B cell (primary cell): ENCODE measurements around the gene SLC4A4. TPM values are rescaled to one million over a fixed set of nuclear protein-coding genes. Genes with fewer than 3 reads are reported as not detected.

Source experiments
- ATAC-seq: fragments of 200-7000 bp; cut with Tn5 transposase; one replicate; pipeline ENCODE4 v1.10.0; 2021; ENCODE audit warnings: low read depth, mild to moderate bottlenecking, moderate number of reproducible peaks, moderate library complexity
- CTCF ChIA-PET: fragments of 350-600 bp; sonication (Branson Sonifier 250); formaldehyde crosslinking; loops from one replicate; lab custom pipeline; 2021; ENCODE audit warnings: antibody characterized with exemption, inconsistent platforms; lab: Charles Lee
- POLR2A ChIA-PET: fragments of 350-600 bp; sonication (Branson Sonifier 250); formaldehyde crosslinking; loops from one replicate; lab custom pipeline; 2021; ENCODE audit warnings: antibody characterized with exemption; lab: Charles Lee
- DNase-seq: peaks from one replicate; pipeline ENCODE4 v3.0.0; 2013
- H2AFZ ChIP-seq: 2 replicates; pipeline ENCODE4 v1.6.1; 2012; ENCODE audit warnings: mild to moderate bottlenecking, low read depth, low read length; ENCODE audit not compliant: insufficient read depth, poor library complexity, severe bottlenecking
- H3K27ac ChIP-seq, 2 donors: 1 replicate in 1 of 2; 2 replicates in 1 of 2; pipeline ENCODE4 v1.5.1; 2012 to 2013; ENCODE audit warnings: low read length in 2 of 2, mild to moderate bottlenecking in 2 of 2, moderate library complexity in 1 of 2
- H3K27me3 ChIP-seq, 4 experiments: fragments of 200-600 bp in 1 of 4; sonication (generic) in 1 of 4; replicated peaks in 1 of 4; 1 replicate in 2 of 4; 2 replicates in 2 of 4; pipeline versions ENCODE4 v1.6.1 to v1.7.0; 2013 to 2016; ENCODE audit warnings: low read length in 3 of 4, mild to moderate bottlenecking in 2 of 4, mixed read lengths in 1 of 4, moderate library complexity in 1 of 4; ENCODE audit not compliant: insufficient read depth in 4 of 4, control insufficient read depth in 3 of 4; ENCODE audit errors: control extremely low read depth in 1 of 4
- H3K36me3 ChIP-seq, 2 experiments: replicated peaks in 1 of 2; 1 replicate in 1 of 2; 2 replicates in 1 of 2; pipeline versions ENCODE4 v1.6.1 to v1.7.1; 2013; ENCODE audit warnings: low read length in 1 of 2; ENCODE audit not compliant: insufficient read depth in 2 of 2, control insufficient read depth in 1 of 2; ENCODE audit errors: control extremely low read depth in 1 of 2, extremely low read depth in 1 of 2
- H3K4me1 ChIP-seq, 2 donors: fragments of 200-600 bp in 1 of 2; sonication (generic) in 1 of 2; 1 replicate in 1 of 2; 2 replicates in 1 of 2; pipeline versions ENCODE4 v1.5.1 to v1.6.1; 2013 to 2017; ENCODE audit warnings: low read length in 2 of 2; ENCODE audit not compliant: control insufficient read depth in 2 of 2, insufficient read depth in 2 of 2
- H3K4me2 ChIP-seq: replicated peaks from 2 replicates; pipeline ENCODE3; 2012; ENCODE audit warnings: mild to moderate bottlenecking, low read depth, low read length; ENCODE audit not compliant: poor library complexity, severe bottlenecking
- H3K4me3 ChIP-seq, 5 experiments: fragments of 200-600 bp in 1 of 5; sonication (generic) in 1 of 5; 1 replicate in 3 of 5; 2 replicates in 2 of 5; pipeline versions ENCODE4 v1.5.1 to v1.7.0; 2011 to 2016; ENCODE audit warnings: low read length in 4 of 5, mild to moderate bottlenecking in 4 of 5, low read depth in 2 of 5, control low read depth in 1 of 5, moderate library complexity in 1 of 5; ENCODE audit not compliant: insufficient read depth in 1 of 5; ENCODE audit errors: control extremely low read depth in 1 of 5, extremely low read depth in 1 of 5
- H3K79me2 ChIP-seq: fragments of 200-600 bp; sonication (generic); one replicate; pipeline ENCODE4 v1.6.0; 2016; ENCODE audit warnings: low read length; ENCODE audit not compliant: control insufficient read depth, insufficient read depth
- H3K9ac ChIP-seq: fragments of 200-600 bp; sonication (generic); 2 replicates; pipeline ENCODE4 v1.6.1; 2017; ENCODE audit warnings: mild to moderate bottlenecking, low read length, moderate library complexity
- H3K9me3 ChIP-seq, 3 donors: one replicate each; pipeline versions ENCODE4 v1.6.1 to v1.7.1; 2013; ENCODE audit warnings: low read length in 2 of 3; ENCODE audit not compliant: control insufficient read depth in 2 of 3, insufficient read depth in 1 of 3; ENCODE audit errors: control extremely low read depth in 1 of 3
- H4K20me1 ChIP-seq: 2 replicates; pipeline ENCODE4 v1.6.0; 2012; ENCODE audit warnings: mild to moderate bottlenecking, low read length; ENCODE audit not compliant: insufficient read depth, control insufficient read depth, poor library complexity, severe bottlenecking
- H3K27ac Mint-ChIP-seq: one replicate; pipeline ENCODE4 v1.8.0; 2021; ENCODE audit warnings: mixed read lengths
- H3K27me3 Mint-ChIP-seq: one replicate; pipeline ENCODE4 v1.8.0; 2021; ENCODE audit warnings: mixed read lengths
- H3K4me1 Mint-ChIP-seq: one replicate; pipeline ENCODE4 v1.8.0; 2021; ENCODE audit warnings: mixed read lengths
- H3K4me3 Mint-ChIP-seq: one replicate; pipeline ENCODE4 v1.8.0; 2021; ENCODE audit warnings: mixed read lengths
- H3K9me3 Mint-ChIP-seq: one replicate; pipeline ENCODE4 v1.8.0; 2022; ENCODE audit warnings: mixed read lengths; ENCODE audit not compliant: insufficient read depth
- CTCF ChIP-seq: fragments of 200-600 bp; IDR thresholded peaks from one replicate; pipeline ENCODE4 v1.8.0; 2022; ENCODE audit warnings: antibody characterized with exemption, mild to moderate bottlenecking
- EZH2 ChIP-seq: IDR thresholded peaks from 2 replicates; pipeline ENCODE4 v1.6.1; 2012; ENCODE audit warnings: borderline replicate concordance, low read depth, mild to moderate bottlenecking, moderate library complexity, low read length; ENCODE audit not compliant: insufficient read depth, poor library complexity, severe bottlenecking
- WGBS: methylation state at CpG from one replicate; pipeline ENCODE4 v1.1.5; 2013; ENCODE audit warnings: missing lambda C conversion rate; ENCODE audit not compliant: insufficient coverage; 5-methylcytosine and 5-hydroxymethylcytosine counted together
- intact Hi-C: fragments of 100-400 bp; cut with micrococcal nuclease; formaldehyde crosslinking; loops from one replicate; pipeline ENCODE4 v1.10.0; 2022
- polyA plus RNA-seq: library from polyadenylated mRNA; depleted of rRNA; stranded (reverse); fragments of >200 nt; gene quantifications from 2 replicates; pipeline ENCODE4 v1.2.3, GENCODE V29; 2012
- total RNA-seq, 2 donors: library from RNA; stranded (reverse); fragments of 120-200 nt in 1 of 2; gene quantifications; 1 replicate in 1 of 2; 2 replicates in 1 of 2; pipeline versions ENCODE4 v1.2.3 to v1.2.4, GENCODE V29; 2013 to 2022

SLC4A4 gene
- total and polyA plus RNA-seq, 2 donors (not counting 1 experiment from before 2014, with no cell fraction given): not detected

- H2AFZ ChIP-seq: no peak overlapping the region
- Mint-ChIP-seq H3K27me3 (no peaks in the 10 kb centered on the region), H3K9me3 (no peaks in the 10 kb centered on the region), H3K4me3 (no peak overlapping the region), H3K27ac (no peak overlapping the region), H3K4me1 (no peaks in the 10 kb centered on the region)
- intact Hi-C loops: no loop called here
- no peaks in the 10 kb centered on the region for H3K9me3 ChIP-seq
- TF ChIP-seq EZH2 (no peak), CTCF (no peak)
- H3K4me2 ChIP-seq: no peak overlapping the region
- ATAC-seq (no peak), DNase-seq (no peak)
- no peaks in the 10 kb centered on the region for H3K4me1 ChIP-seq
- no peak overlapping the region for H3K9ac ChIP-seq
- no peak overlapping the region for H3K4me3 ChIP-seq
- ChIA-PET POLR2A (no interaction called here), CTCF (no interaction called here)
- 100% methylated on average over 3 of the region's 6 CpGs for WGBS
- no peaks in the 10 kb centered on the region for H3K27me3 ChIP-seq
- H3K36me3 ChIP-seq: no peaks in the 10 kb centered on the region
- no peaks in the 10 kb centered on the region for H3K79me2 ChIP-seq
- H3K27ac ChIP-seq: no peak overlapping the region
- H4K20me1 ChIP-seq: no peaks in the 10 kb centered on the region
Observed at GRCh38 chr4:71356924-71357663, 18.3 kb downstream of the SLC4A4 start.

- Mint-ChIP-seq H3K27ac (no peak overlapping the region), H3K4me1 (no peaks in the 10 kb centered on the region), H3K9me3 (no peaks in the 10 kb centered on the region), H3K4me3 (no peak overlapping the region), H3K27me3 (no peaks in the 10 kb centered on the region)
- Histone ChIP-seq H3K4me1 (no peaks in the 10 kb centered on the region), H3K4me3 (no peak overlapping the region), H3K27me3 (no peaks in the 10 kb centered on the region), H3K36me3 (no peaks in the 10 kb centered on the region), H3K4me2 (no peak overlapping the region), H2AFZ (no peak overlapping the region), H3K9ac (no peak overlapping the region), H4K20me1 (no peaks in the 10 kb centered on the region), H3K27ac (no peak overlapping the region), H3K79me2 (no peaks in the 10 kb centered on the region), H3K9me3 (no peaks in the 10 kb centered on the region)
- no peak for TF ChIP-seq CTCF
- TF ChIP-seq EZH2: no peak
- intact Hi-C loops: no loop called here
- no peak for DNase-seq
- no peak for ATAC-seq
- CTCF ChIA-PET: no interaction called here
- POLR2A ChIA-PET: no interaction called here
- WGBS: 91% methylated on average over 11 of the region's 12 CpGs
Observed at GRCh38 chr4:71360844-71361243, 22.0 kb downstream of the SLC4A4 start.
